ENCODE data around the gene SLC8A2. TPM values are rescaled to one million over a fixed set of nuclear protein-coding genes. Genes with fewer than 3 reads are reported as not detected.

Gene SLC8A2
- total RNA-seq, 1 donor from 2014 or later, result 25.3 TPM

- DNase-seq (ENCODE audit: low spot score in 2 of 2), result no peak
- no peak for FAIRE-seq
These were observed 34.8 kb upstream of the SLC8A2 start for GRCh38 chr19:47506459-47506858.

GRCh38 chr19:47505506-47505905 is 33.8 kb upstream of the SLC8A2 start:
- FAIRE-seq (no peak), DNase-seq (ENCODE audit: low spot score in 2 of 2) (no peak)

GRCh38 chr19:47503826-47504150 is 32.1 kb upstream of the SLC8A2 start:
- no peak for FAIRE-seq
- DNase-seq (ENCODE audit: low spot score in 2 of 2), result no peak

- DNase-seq (ENCODE audit: low spot score in 2 of 2) (no peak), FAIRE-seq (no peak)
These were observed 31.6 kb upstream of the SLC8A2 start for GRCh38 chr19:47503130-47503825.

- DNase-seq (ENCODE audit: low spot score in 2 of 2), result no peak
These were observed 28.5 kb upstream of the SLC8A2 start for GRCh38 chr19:47499863-47500830.

GRCh38 chr19:47499371-47499770 is 27.7 kb upstream of the SLC8A2 start:
- FAIRE-seq (no peak), DNase-seq (ENCODE audit: low spot score in 2 of 2) (no peak)

More at GRCh38 chr19:47499863-47500830, 28.5 kb upstream of the SLC8A2 start:
- no peak for FAIRE-seq

GRCh38 chr19:47498561-47498960 is 26.9 kb upstream of the SLC8A2 start:
- DNase-seq (ENCODE audit: low spot score in 2 of 2), result no peak
- FAIRE-seq, result no peak

GRCh38 chr19:47497821-47498520 is 26.3 kb upstream of the SLC8A2 start:
- no peak for FAIRE-seq

GRCh38 chr19:47497050-47497766 is 25.5 kb upstream of the SLC8A2 start:
- FAIRE-seq, result no peak
- no peak for DNase-seq (ENCODE audit: low spot score in 2 of 2)

More at GRCh38 chr19:47497821-47498520, 26.3 kb upstream of the SLC8A2 start:
- DNase-seq (ENCODE audit: low spot score in 2 of 2), result no peak

GRCh38 chr19:47495478-47496372 is 24.0 kb upstream of the SLC8A2 start:
- no peak for DNase-seq (ENCODE audit: low spot score in 2 of 2)
- no peak for FAIRE-seq

- DNase-seq (ENCODE audit: low spot score in 2 of 2) (no peak), FAIRE-seq (no peak)
These were observed 23.0 kb upstream of the SLC8A2 start for GRCh38 chr19:47494729-47495128.

GRCh38 chr19:47494211-47494547 is 22.5 kb upstream of the SLC8A2 start:
- DNase-seq (ENCODE audit: low spot score in 2 of 2) (no peak), FAIRE-seq (no peak)

- no peak for FAIRE-seq
- DNase-seq (ENCODE audit: low spot score in 2 of 2), result no peak
These were observed 21.9 kb upstream of the SLC8A2 start for GRCh38 chr19:47493378-47494210.

GRCh38 chr19:47492571-47493377 is 21.1 kb upstream of the SLC8A2 start:
- no peak for FAIRE-seq
- DNase-seq (ENCODE audit: low spot score in 2 of 2), result no peak

- no peak for FAIRE-seq
- DNase-seq (ENCODE audit: low spot score in 2 of 2), result no peak
These were observed 20.4 kb upstream of the SLC8A2 start for GRCh38 chr19:47492137-47492533.

GRCh38 chr19:47491358-47492136 is 19.9 kb upstream of the SLC8A2 start:
- FAIRE-seq (no peak), DNase-seq (ENCODE audit: low spot score in 2 of 2) (no peak)

- FAIRE-seq (no peak), DNase-seq (ENCODE audit: low spot score in 2 of 2) (no peak)
These were observed 19.2 kb upstream of the SLC8A2 start for GRCh38 chr19:47490847-47491246.
